GM23338 (cell line): Measurements from ENCODE around the gene PDXDC1.
"Not testable (repeated sequence)": the region's sequence is repeated elsewhere in the genome, so short reads cannot be mapped to it uniquely, and the experiment has no call there.

Experiments used
- EZH2 ChIP-seq: fragments of 200-600 bp; sonication (generic); IDR thresholded peaks from one replicate; pipeline ENCODE4 v1.8.0; 2017; ENCODE audit warnings: antibody characterized with exemption, mild to moderate bottlenecking, low read depth; ENCODE audit not compliant: unreplicated experiment
- EZH2phosphoT487 ChIP-seq: fragments of 200-600 bp; sonication (generic); IDR thresholded peaks from one replicate; pipeline ENCODE4 v1.8.1; 2018; ENCODE audit warnings: antibody characterized with exemption; ENCODE audit not compliant: unreplicated experiment
- JUNB ChIP-seq: IDR thresholded peaks from one replicate; pipeline ENCODE4 v1.6.1; 2016; ENCODE audit warnings: antibody characterized with exemption; ENCODE audit not compliant: unreplicated experiment
- POLR2AphosphoS5 ChIP-seq: IDR thresholded peaks from 2 replicates; pipeline ENCODE4 v1.6.1; 2016; ENCODE audit warnings: antibody characterized with exemption, low read depth
- STAT1 ChIP-seq: IDR thresholded peaks from one replicate; pipeline ENCODE4 v1.6.1; 2016; ENCODE audit warnings: antibody characterized with exemption; ENCODE audit not compliant: unreplicated experiment
- ZNF114 ChIP-seq: fragments of 250-450 bp; sonication (Bioruptor Pico); IDR thresholded peaks from 2 replicates; pipeline ENCODE4 v1.5.0; 2020; ENCODE audit warnings: mild to moderate bottlenecking, moderate library complexity
- ZNF331 ChIP-seq: fragments of 250-450 bp; sonication (Bioruptor Pico); IDR thresholded peaks from 2 replicates; pipeline ENCODE4 v1.5.0; 2020; ENCODE audit warnings: low read depth, mild to moderate bottlenecking, moderate library complexity
- TF ChIP-seq, protein P1 (sequence below), 2 experiments: fragments of 200-600 bp in 1 of 2; sonication (generic) in 1 of 2; conservative IDR thresholded peaks; 2 replicates each; pipeline versions ENCODE4 v1.5.1 to v1.6.1; 2016 to 2017; ENCODE audit warnings: antibody characterized with exemption in 2 of 2, low read depth in 2 of 2, mild to moderate bottlenecking in 2 of 2, moderate library complexity in 1 of 2
- TF ChIP-seq, protein P2 (sequence below): IDR thresholded peaks from one replicate; pipeline ENCODE4 v1.6.1; 2018; ENCODE audit warnings: antibody characterized with exemption; ENCODE audit not compliant: unreplicated experiment
- TF ChIP-seq, protein P3 (sequence below): IDR thresholded peaks from 2 replicates; pipeline ENCODE4 v1.6.1; 2016; ENCODE audit warnings: antibody characterized with exemption

DNA sequence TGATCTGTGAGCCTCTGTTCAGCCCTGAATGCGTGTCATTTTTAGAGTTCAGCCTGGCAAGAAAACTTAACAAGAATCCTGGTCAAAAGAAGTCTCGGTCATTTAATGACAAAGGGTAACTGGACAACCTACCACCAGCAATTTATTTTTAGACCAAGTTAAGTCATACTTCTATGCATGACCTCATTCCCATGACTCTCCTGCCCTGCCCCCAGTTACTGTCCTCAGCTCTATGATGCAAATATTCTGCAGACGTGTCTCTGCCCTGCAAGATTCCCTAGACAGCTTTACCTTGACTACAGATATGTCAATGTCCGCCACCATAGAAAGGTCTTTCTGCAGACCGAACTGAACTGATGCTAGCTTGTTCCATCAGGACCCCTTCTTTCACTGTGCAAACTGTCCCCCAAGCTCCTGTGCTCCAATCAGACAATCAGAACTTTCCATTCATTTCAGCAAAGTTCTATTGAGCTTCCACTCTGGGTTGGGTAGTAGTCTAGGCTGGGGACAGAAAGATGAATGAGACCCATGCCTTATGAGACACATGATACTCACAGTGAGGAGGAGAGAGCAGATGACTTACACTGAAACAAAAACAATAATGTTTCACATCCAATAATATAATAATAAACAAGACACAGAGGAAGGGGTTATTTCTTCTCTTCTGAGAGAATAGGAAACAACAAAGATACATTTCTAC is 194.3 kb downstream of the PDXDC1 start:
- TF ChIP-seq, protein P1, sequence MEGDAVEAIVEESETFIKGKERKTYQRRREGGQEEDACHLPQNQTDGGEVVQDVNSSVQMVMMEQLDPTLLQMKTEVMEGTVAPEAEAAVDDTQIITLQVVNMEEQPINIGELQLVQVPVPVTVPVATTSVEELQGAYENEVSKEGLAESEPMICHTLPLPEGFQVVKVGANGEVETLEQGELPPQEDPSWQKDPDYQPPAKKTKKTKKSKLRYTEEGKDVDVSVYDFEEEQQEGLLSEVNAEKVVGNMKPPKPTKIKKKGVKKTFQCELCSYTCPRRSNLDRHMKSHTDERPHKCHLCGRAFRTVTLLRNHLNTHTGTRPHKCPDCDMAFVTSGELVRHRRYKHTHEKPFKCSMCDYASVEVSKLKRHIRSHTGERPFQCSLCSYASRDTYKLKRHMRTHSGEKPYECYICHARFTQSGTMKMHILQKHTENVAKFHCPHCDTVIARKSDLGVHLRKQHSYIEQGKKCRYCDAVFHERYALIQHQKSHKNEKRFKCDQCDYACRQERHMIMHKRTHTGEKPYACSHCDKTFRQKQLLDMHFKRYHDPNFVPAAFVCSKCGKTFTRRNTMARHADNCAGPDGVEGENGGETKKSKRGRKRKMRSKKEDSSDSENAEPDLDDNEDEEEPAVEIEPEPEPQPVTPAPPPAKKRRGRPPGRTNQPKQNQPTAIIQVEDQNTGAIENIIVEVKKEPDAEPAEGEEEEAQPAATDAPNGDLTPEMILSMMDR (conservative IDR thresholded peaks at IDR 0.05; ENCODE audit: low read depth in 2 of 2) = not testable (repeated sequence)
- TF ChIP-seq EZH2phosphoT487, POLR2AphosphoS5, STAT1, ZNF114, ZNF331, EZH2, JUNB: not testable (repeated sequence)
- TF ChIP-seq, protein P2, sequence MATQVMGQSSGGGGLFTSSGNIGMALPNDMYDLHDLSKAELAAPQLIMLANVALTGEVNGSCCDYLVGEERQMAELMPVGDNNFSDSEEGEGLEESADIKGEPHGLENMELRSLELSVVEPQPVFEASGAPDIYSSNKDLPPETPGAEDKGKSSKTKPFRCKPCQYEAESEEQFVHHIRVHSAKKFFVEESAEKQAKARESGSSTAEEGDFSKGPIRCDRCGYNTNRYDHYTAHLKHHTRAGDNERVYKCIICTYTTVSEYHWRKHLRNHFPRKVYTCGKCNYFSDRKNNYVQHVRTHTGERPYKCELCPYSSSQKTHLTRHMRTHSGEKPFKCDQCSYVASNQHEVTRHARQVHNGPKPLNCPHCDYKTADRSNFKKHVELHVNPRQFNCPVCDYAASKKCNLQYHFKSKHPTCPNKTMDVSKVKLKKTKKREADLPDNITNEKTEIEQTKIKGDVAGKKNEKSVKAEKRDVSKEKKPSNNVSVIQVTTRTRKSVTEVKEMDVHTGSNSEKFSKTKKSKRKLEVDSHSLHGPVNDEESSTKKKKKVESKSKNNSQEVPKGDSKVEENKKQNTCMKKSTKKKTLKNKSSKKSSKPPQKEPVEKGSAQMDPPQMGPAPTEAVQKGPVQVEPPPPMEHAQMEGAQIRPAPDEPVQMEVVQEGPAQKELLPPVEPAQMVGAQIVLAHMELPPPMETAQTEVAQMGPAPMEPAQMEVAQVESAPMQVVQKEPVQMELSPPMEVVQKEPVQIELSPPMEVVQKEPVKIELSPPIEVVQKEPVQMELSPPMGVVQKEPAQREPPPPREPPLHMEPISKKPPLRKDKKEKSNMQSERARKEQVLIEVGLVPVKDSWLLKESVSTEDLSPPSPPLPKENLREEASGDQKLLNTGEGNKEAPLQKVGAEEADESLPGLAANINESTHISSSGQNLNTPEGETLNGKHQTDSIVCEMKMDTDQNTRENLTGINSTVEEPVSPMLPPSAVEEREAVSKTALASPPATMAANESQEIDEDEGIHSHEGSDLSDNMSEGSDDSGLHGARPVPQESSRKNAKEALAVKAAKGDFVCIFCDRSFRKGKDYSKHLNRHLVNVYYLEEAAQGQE = not testable (repeated sequence)
- TF ChIP-seq, protein P3, sequence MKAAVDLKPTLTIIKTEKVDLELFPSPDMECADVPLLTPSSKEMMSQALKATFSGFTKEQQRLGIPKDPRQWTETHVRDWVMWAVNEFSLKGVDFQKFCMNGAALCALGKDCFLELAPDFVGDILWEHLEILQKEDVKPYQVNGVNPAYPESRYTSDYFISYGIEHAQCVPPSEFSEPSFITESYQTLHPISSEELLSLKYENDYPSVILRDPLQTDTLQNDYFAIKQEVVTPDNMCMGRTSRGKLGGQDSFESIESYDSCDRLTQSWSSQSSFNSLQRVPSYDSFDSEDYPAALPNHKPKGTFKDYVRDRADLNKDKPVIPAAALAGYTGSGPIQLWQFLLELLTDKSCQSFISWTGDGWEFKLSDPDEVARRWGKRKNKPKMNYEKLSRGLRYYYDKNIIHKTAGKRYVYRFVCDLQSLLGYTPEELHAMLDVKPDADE = not testable (repeated sequence)
